Measurements from ENCODE around the gene STAMBP.

DNA sequence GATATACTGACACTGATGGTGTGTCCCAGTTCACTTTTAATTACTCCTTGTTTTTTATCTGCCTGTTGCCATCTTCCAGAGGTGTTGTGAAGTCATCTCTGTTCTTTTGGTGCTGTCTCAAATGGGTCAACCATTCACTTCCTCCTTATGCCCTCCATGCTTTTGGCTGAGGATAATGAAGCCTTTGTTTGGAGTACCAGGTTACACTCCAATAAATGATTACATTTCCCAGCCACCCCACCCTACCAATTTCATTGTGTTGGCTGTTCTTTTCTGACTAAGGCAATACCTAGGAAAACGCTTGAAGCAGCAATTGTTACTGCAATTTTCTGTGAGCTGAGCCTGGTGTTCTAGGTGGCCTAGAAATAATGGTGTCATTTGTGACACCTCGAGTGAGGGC, 34.2 kb downstream of the STAMBP start:
- TF ChIP-seq ELF4 (IDR thresholded peaks at IDR 0.05) (no peak), HDGF (IDR thresholded peaks at IDR 0.05; ENCODE audit: borderline replicate concordance) (no peak), ZNF384 (IDR thresholded peaks at IDR 0.05) (no peak), CTBP1 (IDR thresholded peaks at IDR 0.05; ENCODE audit: borderline replicate concordance) (no peak), SP1 (IDR thresholded peaks at IDR 0.05) (no peak), FOXM1 (IDR thresholded peaks at IDR 0.05; ENCODE audit: borderline replicate concordance) (no peak), FOXA1 (IDR thresholded peaks at IDR 0.05) (no peak), BHLHE40 (IDR thresholded peaks at IDR 0.05; ENCODE audit: borderline replicate concordance) (no peak), SUZ12 (IDR thresholded peaks at IDR 0.05) (no peak)
